Effector memory CD4-positive, alpha-beta T cell (primary cell): ENCODE measurements around the gene TRAPPC14.
"Not testable (repeated sequence)": the region's sequence is repeated elsewhere in the genome, so short reads cannot be mapped to it uniquely, and the experiment has no call there.

Experiments used
- DNase-seq, 3 donors: peaks; one replicate each; pipeline ENCODE4 v3.0.0-alpha.2; 2020
- H3K27ac ChIP-seq: 2 replicates; pipeline ENCODE4 v1.7.0; 2013; ENCODE audit warnings: mild to moderate bottlenecking, low read length, moderate library complexity; ENCODE audit not compliant: insufficient read depth, poor library complexity, severe bottlenecking
- H3K27me3 ChIP-seq: replicated peaks from 2 replicates; pipeline ENCODE4 v1.7.0; 2013; ENCODE audit warnings: mild to moderate bottlenecking, low read length; ENCODE audit not compliant: insufficient read depth, control insufficient read depth, poor library complexity, severe bottlenecking
- H3K36me3 ChIP-seq: 2 replicates; pipeline ENCODE4 v1.7.0; 2013; ENCODE audit warnings: mild to moderate bottlenecking, low read length, moderate library complexity; ENCODE audit not compliant: control insufficient read depth, insufficient read depth
- H3K4me1 ChIP-seq: 2 replicates; pipeline ENCODE4 v1.7.0; 2013; ENCODE audit warnings: low read length, mild to moderate bottlenecking; ENCODE audit not compliant: control insufficient read depth, insufficient read depth, poor library complexity, severe bottlenecking
- H3K4me3 ChIP-seq: 2 replicates; pipeline ENCODE4 v1.7.0; 2013; ENCODE audit warnings: low read length, low read depth, mild to moderate bottlenecking; ENCODE audit not compliant: insufficient read depth, poor library complexity, severe bottlenecking
- H3K9me3 ChIP-seq: 2 replicates; pipeline ENCODE4 v1.7.0; 2013; ENCODE audit warnings: mild to moderate bottlenecking, low read length, moderate library complexity; ENCODE audit not compliant: control insufficient read depth

Gene TRAPPC14

DNA sequence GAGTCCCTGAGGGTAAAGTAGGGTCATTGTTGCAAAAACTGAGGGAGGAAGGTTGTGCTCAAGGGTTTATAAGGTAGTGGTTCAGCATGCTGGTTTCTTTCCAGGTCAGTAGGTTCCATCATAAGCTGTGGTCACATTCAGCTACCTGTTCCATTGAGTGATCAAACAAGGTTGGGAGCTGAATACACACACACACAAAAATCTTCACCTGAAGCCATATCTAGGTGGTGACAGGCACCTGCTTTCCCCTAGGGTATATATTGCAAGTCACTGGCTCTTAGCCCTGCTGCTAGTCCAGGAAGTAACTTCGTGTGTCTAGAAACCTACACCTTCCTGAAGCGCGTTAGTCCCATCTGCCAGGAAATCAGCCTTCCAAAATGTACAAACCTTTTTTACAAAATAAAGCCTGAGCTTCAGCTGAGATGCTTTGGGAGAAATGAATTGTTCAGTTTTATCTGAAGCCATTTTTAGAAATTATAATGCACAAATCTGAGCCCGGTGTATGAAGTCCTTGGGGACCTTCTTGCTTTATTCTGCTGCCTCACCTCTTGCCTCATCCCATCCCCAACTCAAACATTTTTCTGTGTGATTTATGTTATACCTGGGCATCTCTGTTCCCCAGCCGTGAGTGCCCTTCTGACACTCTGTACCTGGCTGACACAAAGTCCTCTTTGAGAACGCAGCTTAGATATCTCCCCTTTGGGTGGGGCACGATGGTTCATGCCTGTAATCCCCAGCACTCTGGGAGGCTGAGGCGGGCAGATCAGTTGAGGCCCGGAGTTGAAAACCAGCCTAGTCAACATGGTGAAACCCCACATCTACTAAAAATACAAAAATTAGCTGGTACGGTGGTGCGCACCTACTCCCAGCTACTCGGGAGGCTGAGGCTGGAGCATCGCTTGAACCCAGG is 20.4 kb downstream of the TRAPPC14 start:
- Histone ChIP-seq H3K9me3 (no peaks in the 10 kb centered on the region), H3K27ac (no peak overlapping the region), H3K36me3 (no peaks in the 10 kb centered on the region), H3K4me3 (no peak overlapping the region), H3K4me1 (no peaks in the 10 kb centered on the region), H3K27me3 (no peaks in the 10 kb centered on the region)
- DNase-seq: no peak

DNA sequence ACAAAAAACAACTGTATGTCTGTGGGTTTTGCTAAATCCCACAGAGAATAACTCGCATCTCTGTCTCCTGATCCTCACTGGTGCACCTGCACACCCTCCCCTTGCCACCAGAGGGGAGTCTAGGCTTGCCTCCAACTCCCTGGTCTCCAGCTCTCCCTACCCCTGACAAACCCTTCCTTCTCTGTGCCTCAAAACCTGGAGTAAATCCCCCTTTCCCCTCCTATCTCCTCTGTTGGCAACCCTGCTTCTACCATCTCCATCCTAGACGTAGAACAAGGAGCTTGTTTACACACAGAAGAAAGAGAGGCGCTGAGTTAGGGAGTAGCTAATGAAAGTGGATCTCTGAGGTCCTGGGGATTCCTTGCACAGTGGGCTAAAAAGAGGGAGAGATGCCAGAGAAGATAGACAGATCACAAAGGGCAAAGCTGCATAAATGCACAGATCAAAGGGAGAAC is 25.8 kb downstream of the TRAPPC14 start:
- Histone ChIP-seq H3K27ac (no peak overlapping the region), H3K9me3 (no peaks in the 10 kb centered on the region), H3K36me3 (no peaks in the 10 kb centered on the region), H3K4me3 (no peak overlapping the region), H3K4me1 (peaks cover 9% of the 10 kb centered on the region), H3K27me3 (no peaks in the 10 kb centered on the region)
- peak; percentile 23 to 41 (median 33) for DNase-seq

DNA sequence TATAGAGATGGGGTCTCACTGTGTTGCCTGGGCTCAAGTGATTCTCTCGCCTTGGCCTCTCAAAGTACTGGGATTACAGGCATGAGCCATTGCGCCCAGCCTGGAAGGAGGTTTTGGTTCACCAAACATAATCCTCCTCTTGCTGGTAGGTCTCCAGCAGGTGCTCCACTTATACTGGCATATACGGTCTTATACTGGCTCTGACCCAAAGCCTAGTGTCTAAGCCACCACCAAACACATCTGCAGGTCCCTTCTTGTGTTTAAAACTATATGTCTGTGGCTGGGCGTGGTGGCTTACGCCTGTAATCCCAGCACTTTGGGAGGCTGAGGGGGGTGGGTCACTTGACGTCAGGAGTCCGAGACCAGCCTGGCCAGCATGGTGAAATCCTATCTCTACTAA is 26.4 kb downstream of the TRAPPC14 start:
- H3K9me3 ChIP-seq: no peaks in the 10 kb centered on the region
- H3K36me3 ChIP-seq: no peaks in the 10 kb centered on the region
- H3K4me3 ChIP-seq: no peak overlapping the region
- no peak for DNase-seq
- no peaks in the 10 kb centered on the region for H3K27me3 ChIP-seq
- H3K4me1 ChIP-seq: peaks cover 12% of the 10 kb centered on the region
- no peak overlapping the region for H3K27ac ChIP-seq

DNA sequence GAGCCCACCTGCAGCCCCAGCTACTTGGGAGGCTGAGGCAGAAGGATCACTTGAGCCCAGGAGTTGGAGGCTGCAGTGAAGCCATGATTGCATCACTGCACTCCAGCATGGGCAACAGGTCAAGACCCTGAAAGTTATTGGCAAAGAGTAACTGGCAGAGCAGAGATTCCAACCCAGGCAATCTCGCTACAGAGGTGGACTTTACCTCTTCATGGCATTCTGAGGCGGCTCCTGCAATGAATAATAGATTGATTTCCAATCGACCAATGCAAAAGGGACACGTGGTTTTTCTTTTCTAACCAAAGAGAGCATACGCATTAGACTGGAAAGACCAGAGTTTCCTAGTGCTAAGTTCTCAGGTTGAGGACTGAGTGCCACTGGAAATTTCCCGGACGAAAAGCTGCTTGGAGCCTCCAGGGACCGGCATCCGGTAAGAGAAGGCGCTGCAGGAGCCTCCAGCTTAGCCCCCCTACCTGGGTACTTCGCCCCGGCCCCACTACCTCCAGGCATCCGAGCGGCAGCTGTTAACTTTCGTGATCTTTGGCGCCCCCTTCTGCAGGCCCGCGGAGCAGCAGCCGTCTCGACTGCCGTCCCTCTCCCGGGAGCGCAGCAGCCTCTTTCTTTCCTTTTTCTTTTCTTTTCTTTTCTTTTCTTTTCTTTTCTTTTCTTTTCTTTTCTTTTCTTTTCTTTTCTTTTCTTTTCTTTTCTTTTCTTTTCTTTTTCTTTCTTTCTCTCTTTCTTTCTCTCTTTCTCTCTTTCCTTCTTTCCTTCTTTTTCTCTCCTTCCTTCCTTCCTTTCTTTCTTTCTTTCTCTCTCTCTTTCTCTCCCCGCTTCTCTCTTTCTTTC is 27.7 kb downstream of the TRAPPC14 start:
- Histone ChIP-seq H3K36me3 (no peaks in the 10 kb centered on the region), H3K4me3 (no peak overlapping the region), H3K27me3 (no peaks in the 10 kb centered on the region), H3K4me1 (peaks cover 12% of the 10 kb centered on the region), H3K27ac (no peak overlapping the region), H3K9me3 (no peaks in the 10 kb centered on the region)
- peak; percentile 61 to 75 (median 67) for DNase-seq

DNA sequence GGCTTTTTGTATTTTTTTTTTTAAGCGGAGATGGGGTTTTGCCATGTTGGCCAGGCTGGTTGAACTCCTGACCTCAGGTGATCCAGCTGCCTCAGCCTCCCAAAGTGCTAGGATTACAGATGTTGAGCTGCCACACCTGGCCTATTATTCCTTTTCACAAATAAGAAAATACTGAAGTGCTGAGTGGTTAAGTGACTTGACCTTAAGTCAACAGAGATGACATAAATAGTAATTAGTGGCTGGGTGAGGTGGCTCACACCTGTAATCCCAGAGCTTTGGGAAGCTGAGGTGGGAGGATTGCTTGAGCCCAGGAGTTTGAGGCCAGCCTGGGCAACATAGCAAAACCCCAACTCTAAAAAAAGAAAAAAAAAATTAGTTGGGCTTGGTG is 28.3 kb downstream of the TRAPPC14 start:
- DNase-seq, H3K9me3 ChIP-seq, H3K27me3 ChIP-seq, H3K27ac ChIP-seq, H3K36me3 ChIP-seq, H3K4me3 ChIP-seq: not testable (repeated sequence)
- H3K4me1 ChIP-seq: peaks cover 16% of the 10 kb centered on the region

DNA sequence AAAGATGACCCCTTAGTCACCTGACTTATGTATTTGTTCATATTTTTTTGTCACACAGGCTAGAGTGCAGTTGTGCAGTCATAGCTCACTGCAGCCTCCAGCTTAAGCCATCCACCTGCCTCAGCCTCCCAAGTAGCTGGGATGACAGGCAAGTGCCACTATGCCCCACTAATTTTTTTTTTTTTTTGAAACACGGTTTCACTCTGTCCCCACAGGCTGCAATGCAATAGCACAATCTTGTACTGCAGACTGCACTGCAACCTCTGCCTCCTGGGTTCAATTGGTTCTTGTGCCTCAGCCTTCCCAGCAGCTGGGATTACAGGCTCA is 29.9 kb downstream of the TRAPPC14 start:
- Histone ChIP-seq H3K27ac (no peak overlapping the region), H3K4me1 (peaks cover 16% of the 10 kb centered on the region), H3K36me3 (peaks cover 9% of the 10 kb centered on the region), H3K9me3 (no peaks in the 10 kb centered on the region), H3K4me3 (no peak overlapping the region), H3K27me3 (no peaks in the 10 kb centered on the region)
- no peak for DNase-seq

DNA sequence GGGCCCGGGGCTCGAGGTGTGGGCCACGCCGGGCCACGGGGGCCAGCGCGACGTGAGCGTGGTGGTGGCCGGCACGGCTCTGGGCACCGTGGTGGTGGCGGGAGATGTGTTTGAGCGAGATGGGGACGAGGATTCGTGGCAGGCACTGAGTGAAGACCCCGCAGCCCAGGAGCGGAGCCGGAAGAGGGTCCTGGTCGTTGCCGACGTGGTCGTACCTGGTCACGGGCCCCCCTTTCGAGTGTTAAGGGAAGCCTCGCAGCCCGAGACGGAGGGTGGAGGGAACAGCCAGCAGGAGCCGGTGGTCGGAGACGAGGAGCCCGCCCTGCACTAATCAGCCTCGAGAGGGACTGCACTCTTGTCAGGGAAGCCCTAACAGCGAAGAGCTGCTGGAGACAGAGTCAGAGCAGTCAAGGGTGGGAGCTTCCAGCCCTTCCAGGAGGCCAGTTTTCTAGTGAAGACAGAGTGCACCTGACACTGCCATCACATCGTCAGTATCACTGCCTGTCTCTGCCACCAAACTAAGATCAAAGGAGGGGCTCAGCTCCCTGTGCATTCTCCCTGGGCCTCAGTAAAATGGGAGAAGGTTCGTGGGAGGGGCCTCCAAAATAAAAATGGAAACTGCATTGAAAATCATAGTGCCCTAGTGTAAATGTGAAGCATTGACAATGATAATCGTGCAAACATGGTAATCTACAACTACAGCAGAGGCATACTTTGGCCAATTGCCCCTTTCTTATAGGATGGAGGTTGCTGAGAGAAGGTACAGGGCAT is 30.5 kb downstream of the TRAPPC14 start:
- H3K9me3 ChIP-seq: no peaks in the 10 kb centered on the region
- H3K4me1 ChIP-seq: peaks cover 16% of the 10 kb centered on the region
- DNase-seq: no peak
- H3K27ac ChIP-seq: peak overlapping the region; percentile 92
- H3K4me3 ChIP-seq: peak overlapping the region; percentile 69
- no peaks in the 10 kb centered on the region for H3K27me3 ChIP-seq
- H3K36me3 ChIP-seq: peaks cover 9% of the 10 kb centered on the region

DNA sequence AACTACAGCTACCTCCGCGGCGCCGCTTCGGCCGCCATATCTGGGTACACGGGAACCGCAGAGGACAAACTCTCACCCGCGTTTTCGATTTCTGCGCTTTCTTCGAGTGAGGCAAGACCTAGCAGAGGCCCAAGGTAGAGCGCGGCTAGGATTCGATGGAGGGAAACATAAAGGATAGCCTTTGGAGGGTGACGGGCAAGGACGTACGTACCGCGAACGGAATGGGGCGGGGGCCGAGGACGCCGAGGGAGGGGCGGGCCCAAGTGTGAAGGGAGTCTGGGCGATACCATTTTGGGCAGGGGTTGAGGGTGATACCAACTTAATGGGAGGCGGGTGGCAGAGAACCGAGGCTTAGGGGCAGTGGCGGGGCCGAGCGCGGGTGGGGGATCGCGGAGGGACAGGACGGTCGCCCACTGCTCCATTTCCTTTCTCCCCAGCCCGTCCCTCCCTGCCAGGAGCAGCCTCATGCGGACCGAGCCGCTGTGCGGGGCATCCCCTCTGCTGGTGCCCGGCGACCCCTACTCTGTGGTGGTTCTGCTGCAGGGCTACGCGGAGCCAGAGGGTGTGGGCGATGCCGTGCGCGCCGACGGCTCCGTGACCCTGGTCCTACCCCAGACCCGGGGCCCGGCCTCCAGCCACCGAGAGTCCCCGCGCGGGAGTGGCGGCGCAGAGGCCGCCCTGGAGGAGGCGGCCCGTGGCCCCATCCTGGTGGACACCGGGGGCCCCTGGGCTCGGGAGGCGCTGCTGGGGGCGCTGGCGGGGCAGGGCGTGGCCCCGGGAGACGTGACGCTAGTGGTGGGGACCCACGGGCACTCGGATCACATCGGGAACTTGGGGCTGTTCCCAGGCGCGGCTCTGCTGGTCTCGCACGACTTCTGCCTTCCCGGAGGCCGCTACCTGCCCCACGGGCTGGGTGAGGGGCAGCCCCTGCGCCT is 31.3 kb downstream of the TRAPPC14 start, which contains the start of gene MBLAC1:
TSS of gene MBLAC1 (plus strand) at position 37 of the 935 bp plus-strand sequence. CDS start at position 466, 429 bp downstream.
- Histone ChIP-seq H3K27me3 (no peaks in the 10 kb centered on the region), H3K4me3 (peak within 1 kb of the TSS; percentile 69), H3K4me1 (peaks cover 16% of the 10 kb centered on the region), H3K27ac (peak within 1 kb of the TSS; percentile 92), H3K9me3 (no peaks in the 10 kb centered on the region), H3K36me3 (peaks cover 16% of the 10 kb centered on the region)
- peak; percentile 85 to 88 (median 86) for DNase-seq
